TTC549 (cell line): Measurements from ENCODE around the gene CSF3R.
"Not testable (repeated sequence)": the region's sequence is repeated elsewhere in the genome, so short reads cannot be mapped to it uniquely, and the experiment has no call there.

Experiments used
- FAIRE-seq: peaks from 2 replicates; lab custom pipeline; 2012; peaks lifted over from hg19 to GRCh38; lab: Jason Lieb, UNC

Gene CSF3R

GRCh38 chr1:36481091-36481490 is 1.6 kb downstream of the CSF3R start:
- FAIRE-seq: no peak

GRCh38 chr1:36480161-36480560 is 2.6 kb downstream of the CSF3R start:
- no peak for FAIRE-seq

- FAIRE-seq: no peak
Observed at GRCh38 chr1:36479505-36480051, 3.1 kb downstream of the CSF3R start.

DNA sequence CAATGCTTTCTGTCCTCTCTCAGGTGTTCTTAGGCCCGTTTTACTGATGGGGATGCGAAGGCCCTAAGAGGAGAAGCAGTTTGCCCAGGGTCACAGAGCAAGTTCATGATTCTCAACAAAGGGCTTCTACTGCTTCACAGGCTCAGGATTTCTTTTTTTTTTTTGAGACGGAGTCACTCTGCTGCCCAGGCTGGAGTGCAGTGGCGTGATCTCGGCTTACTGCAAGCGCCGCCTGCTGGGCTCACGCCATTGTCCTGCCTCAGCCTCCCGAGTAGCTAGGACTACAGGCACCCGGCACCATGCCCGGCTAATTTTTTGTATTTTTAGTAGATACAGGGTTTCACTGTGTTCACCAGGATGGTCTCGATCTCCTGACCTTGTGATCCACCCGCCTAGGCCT is 5.1 kb downstream of the CSF3R start:
- not testable (repeated sequence) for FAIRE-seq

DNA sequence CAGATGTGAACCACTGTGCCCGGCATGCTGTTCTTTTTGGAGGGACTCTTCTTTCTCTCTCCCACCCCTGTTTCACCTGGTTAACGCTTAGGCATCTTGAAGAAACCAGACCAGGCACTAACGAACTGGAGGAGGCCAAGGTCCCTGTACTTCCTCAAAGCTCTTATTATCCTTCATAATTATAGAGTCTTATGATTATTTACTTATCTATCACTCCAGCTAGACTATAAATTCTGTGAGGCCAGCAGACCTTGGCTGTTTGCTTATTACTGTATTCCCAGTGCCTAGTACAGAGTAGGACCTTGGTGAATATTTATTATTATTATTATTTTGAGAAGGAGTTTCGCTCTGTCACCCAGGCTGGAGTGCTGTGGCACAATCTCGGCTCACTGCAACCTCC is 5.8 kb downstream of the CSF3R start:
- no peak for FAIRE-seq

DNA sequence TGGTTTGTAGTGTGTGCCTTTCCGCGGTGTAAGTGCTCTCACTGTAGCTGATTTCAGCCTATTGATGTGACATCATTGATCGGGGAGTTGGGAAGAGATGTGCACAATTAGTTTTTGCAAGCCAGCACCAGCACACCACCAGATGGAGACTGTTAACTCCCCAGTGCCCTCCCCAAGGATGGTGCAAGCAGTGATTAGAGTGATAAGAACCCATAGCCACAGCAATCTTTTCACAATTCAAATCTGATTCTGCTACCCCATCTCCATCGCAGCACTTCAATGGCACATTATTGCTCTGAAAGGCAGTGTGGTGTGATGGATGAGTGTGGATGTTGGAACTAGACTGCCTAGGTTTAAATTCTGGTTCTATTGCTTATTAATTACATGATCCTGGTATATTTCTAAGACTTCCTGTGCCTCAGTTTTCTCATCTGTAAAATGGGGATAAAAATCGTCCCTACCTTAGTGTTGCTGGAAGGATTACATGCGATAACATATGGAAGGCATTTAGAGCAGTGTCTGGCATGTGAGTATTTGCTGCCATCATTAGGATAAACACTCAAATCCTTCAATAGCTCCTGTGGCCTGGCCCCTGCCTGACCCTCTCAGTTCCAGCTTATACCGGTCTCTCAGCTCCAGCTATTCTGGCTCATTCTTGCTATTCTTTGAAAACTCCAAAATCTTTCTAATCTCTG is 6.7 kb downstream of the CSF3R start:
- no peak for FAIRE-seq

DNA sequence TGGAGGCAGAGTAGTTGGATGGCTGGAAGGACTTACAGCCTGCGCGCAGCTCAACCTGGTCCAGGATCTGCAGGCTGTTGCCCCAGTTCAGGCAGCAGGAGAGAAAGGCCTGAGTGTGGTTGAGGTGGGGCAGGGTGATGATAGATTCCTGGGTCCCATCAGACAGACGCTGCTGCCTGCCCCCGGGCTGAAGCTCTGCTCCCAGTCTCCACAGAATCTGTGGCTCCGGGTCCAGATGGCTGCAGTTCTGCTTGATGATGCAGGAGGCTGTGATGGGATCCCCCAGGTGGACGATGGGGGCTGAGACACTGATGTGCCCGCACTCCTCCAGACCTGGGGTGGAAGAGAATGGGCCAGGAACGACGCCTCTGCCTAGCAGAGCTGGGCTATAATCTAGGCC is 7.4 kb downstream of the CSF3R start:
- no peak for FAIRE-seq

- no peak for FAIRE-seq
Observed at GRCh38 chr1:36472656-36473055, 10.1 kb downstream of the CSF3R start.

DNA sequence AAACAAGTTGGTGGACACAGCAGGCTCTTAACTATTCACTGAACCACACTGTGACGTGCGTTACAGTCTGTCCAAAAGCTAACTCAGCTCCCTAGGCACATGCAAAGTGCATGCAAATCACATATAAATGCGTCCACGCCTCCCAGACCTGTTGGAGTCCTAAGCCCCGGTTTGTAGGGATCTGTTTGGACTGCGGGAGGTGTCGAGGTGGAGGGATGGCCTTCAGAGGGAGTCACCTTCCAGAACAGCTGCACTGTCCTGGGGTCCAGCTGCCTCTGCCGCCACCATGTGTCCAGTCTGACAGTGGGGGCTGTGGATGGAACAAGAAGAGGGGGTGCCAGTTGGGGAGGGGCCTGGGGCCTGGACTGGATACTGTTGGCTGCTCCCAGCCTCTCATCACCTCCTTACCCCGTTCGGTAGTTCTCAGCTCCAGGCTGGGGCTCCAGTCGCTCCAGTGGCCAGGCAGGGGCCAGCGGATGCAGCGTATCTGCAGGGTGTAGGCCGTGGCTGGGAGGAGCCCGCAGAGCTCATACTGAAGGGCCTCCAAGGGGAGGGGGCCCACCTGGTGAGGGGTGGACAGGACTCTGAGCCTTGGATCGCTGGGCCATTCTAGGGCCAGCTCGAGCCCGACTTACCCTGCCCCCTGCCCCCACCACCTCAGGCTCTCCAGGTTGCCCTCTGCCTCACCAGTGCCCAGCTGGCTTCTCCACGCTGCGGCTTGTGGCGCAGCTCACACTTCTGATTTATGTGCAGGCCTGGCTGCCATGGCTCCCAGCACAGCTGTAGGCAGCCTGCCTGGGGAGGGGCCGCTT is 10.7 kb downstream of the CSF3R start:
- no peak for FAIRE-seq

- no peak for FAIRE-seq
Observed at GRCh38 chr1:36469163-36469562, 13.6 kb downstream of the CSF3R start.

- FAIRE-seq: no peak
Observed at GRCh38 chr1:36467700-36468455, 14.8 kb downstream of the CSF3R start.

DNA sequence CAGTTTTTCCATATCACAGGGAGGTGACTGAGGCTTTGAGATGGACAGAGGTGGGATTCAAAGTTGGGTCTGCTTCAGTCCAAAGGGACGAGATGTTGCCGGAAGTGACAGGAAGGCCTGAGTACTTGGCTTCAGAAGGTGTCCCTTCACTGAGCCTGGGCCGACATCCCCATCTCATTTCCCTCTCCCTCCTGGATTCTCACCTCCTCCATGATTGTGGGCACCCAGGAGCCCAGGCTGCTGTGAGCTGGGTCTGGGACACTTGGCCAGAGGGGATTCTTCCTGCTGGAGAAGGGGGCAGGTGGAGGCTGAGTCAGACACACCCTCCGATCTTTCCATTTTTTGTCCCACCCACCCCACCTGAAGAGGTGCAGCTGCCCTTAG is 15.7 kb downstream of the CSF3R start:
- no peak for FAIRE-seq

DNA sequence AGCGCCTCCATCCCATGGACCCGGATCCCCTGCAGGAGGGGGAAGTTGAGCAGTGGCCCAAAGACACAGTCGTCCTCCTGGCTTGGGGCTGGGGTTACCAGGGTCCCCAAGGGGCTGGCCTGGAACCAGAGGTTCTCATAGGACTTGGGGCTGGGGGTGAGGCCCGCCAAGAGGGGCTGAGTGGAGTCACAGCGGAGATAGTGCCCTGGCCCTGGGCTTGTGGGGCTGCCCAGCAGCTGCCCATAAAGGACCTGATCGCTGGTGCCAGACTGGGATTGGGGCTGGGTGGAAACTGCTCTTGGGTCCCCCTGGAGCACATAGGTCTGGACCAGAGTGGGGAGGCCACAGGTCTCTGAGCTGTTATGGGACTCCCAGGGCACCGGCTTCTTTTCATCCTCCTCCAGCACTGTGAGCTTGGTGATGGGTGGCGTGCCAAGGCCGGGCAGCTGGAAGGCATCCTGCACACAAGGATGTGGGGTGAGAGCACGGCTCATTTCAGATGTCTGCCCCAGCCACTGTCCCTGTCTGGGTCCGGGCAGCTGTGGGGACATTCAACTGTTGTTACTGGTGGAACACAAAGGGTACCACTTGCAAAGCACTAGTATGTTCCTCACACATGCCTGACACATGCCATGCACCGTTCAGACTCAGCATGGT is 16.2 kb downstream of the CSF3R start:
- FAIRE-seq: no peak

GRCh38 chr1:36465731-36466369 is 16.9 kb downstream of the CSF3R start:
- no peak for FAIRE-seq

GRCh38 chr1:36464605-36465393 is 17.9 kb downstream of the CSF3R start:
- no peak for FAIRE-seq

GRCh38 chr1:36463803-36464604 is 18.7 kb downstream of the CSF3R start, which contains the start of gene MRPS15:
Gene MRPS15, minus strand, starts transcription at chr1:36464384. Its CDS starts 109 bp downstream, at chr1:36464275.
- FAIRE-seq: no peak

DNA sequence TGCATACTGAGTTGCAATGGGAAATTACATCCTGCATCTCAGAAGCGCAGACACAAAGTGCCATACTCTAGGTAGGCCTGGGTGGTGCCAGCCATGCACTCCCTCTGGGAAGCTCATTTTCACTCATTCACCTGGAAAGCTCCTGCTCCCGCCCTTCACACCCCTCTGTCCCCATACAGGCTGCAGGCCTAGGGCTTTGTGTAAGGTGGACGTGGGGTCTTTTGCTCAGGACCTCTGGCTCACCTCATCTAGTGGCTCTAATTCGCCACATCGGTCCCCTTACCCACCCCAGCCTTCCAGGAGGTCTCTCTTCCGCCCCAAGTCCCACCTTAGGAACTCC is 19.3 kb downstream of the CSF3R start:
- no peak for FAIRE-seq

- no peak for FAIRE-seq
Observed at GRCh38 chr1:36458910-36459309, 23.8 kb downstream of the CSF3R start.

DNA sequence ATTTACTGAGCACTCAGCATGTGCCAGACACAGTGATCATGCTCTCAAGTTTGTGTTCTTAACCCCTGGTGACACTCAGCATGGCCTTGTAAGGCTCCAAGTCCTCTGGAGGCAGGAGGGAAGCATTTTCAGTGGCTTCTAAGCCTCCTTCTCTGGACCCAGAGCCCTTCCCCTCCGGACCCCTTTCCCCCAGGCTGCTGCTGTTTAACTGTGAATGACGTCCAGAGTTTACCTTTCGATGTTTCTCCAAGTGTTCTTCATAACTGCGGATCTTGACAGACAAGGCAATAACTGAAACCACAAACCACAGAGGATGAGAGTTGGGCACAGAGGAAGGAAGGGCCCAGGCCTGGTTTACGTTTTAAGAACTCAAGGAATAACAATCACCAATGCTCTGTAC is 25.0 kb downstream of the CSF3R start:
- FAIRE-seq: no peak

- FAIRE-seq: no peak
Observed at GRCh38 chr1:36456391-36456928, 26.3 kb downstream of the CSF3R start.
